H9 (cell line): ENCODE measurements around the gene MYO18B. TPM values are rescaled to one million over a fixed set of nuclear protein-coding genes. Genes with fewer than 3 reads are reported as not detected.

Experiments
- DNase-seq: peaks from one replicate; pipeline ENCODE4 v3.0.0-alpha.2; 2017
- H2AFZ ChIP-seq: one replicate; pipeline ENCODE4 v1.6.1; 2013; ENCODE audit warnings: mild to moderate bottlenecking, low read length, control low read depth, moderate library complexity
- H2AK5ac ChIP-seq: 2 replicates; pipeline ENCODE4 v1.6.1; 2013; ENCODE audit warnings: low read length, control low read depth, mixed read lengths; ENCODE audit not compliant: insufficient read length
- H2BK120ac ChIP-seq: one replicate; pipeline ENCODE4 v1.6.1; 2013; ENCODE audit warnings: low read depth, mild to moderate bottlenecking, low read length, control low read depth, inconsistent platforms; ENCODE audit not compliant: poor library complexity, severe bottlenecking
- H2BK12ac ChIP-seq: 2 replicates; pipeline ENCODE4 v1.6.1; 2013; ENCODE audit warnings: low read length, control low read depth, mixed read lengths, low read depth; ENCODE audit not compliant: insufficient read length
- H2BK15ac ChIP-seq: 2 replicates; pipeline ENCODE4 v1.6.1; 2013; ENCODE audit warnings: low read depth, low read length, control low read depth
- H2BK20ac ChIP-seq: one replicate; pipeline ENCODE4 v1.6.1; 2013; ENCODE audit warnings: low read depth, mild to moderate bottlenecking, low read length, control low read depth, inconsistent platforms; ENCODE audit not compliant: poor library complexity, severe bottlenecking
- H2BK5ac ChIP-seq: 2 replicates; pipeline ENCODE4 v1.6.1; 2013; ENCODE audit warnings: low read length, control low read depth, mixed read lengths; ENCODE audit not compliant: insufficient read length
- H3K14ac ChIP-seq: 2 replicates; pipeline ENCODE4 v1.6.1; 2013; ENCODE audit warnings: low read length, control low read depth; ENCODE audit not compliant: insufficient read depth
- H3K18ac ChIP-seq: 2 replicates; pipeline ENCODE4 v1.6.1; 2013; ENCODE audit warnings: low read depth, mild to moderate bottlenecking, mixed read lengths, low read length, control low read depth; ENCODE audit not compliant: insufficient read length
- H3K23ac ChIP-seq: 2 replicates; pipeline ENCODE4 v1.6.1; 2013; ENCODE audit warnings: low read length, control low read depth, mixed read lengths, low read depth; ENCODE audit not compliant: insufficient read length
- H3K23me2 ChIP-seq: 2 replicates; pipeline ENCODE4 v1.6.1; 2013; ENCODE audit warnings: low read depth, mild to moderate bottlenecking, mixed read lengths, low read length, control low read depth; ENCODE audit not compliant: insufficient read length, poor library complexity, severe bottlenecking
- H3K27ac ChIP-seq: 2 replicates; pipeline ENCODE4 v1.5.1; 2013; ENCODE audit warnings: low read length, control low read depth, mixed read lengths, low read depth; ENCODE audit not compliant: insufficient read length
- H3K27me3 ChIP-seq: 2 replicates; pipeline ENCODE4 v1.6.1; 2013; ENCODE audit warnings: low read length, control low read depth, inconsistent platforms; ENCODE audit not compliant: insufficient read depth
- H3K4ac ChIP-seq: 2 replicates; pipeline ENCODE4 v1.6.1; 2013; ENCODE audit warnings: low read depth, mild to moderate bottlenecking, control low read depth, inconsistent platforms, low read length, moderate library complexity
- H3K4me1 ChIP-seq: 2 replicates; pipeline ENCODE4 v1.6.1; 2013; ENCODE audit warnings: low read length, control low read depth, inconsistent platforms; ENCODE audit not compliant: insufficient read depth
- H3K4me2 ChIP-seq: 2 replicates; pipeline ENCODE4 v1.6.1; 2013; ENCODE audit warnings: low read length, control low read depth, mixed read lengths; ENCODE audit not compliant: insufficient read length, insufficient read depth
- H3K56ac ChIP-seq: 2 replicates; pipeline ENCODE4 v1.6.1; 2013; ENCODE audit warnings: low read depth, mild to moderate bottlenecking, mixed read lengths, low read length, control low read depth; ENCODE audit not compliant: insufficient read length
- H3K79me1 ChIP-seq: 2 replicates; pipeline ENCODE4 v1.6.1; 2013; ENCODE audit warnings: low read depth, mild to moderate bottlenecking, moderate library complexity, low read length, control low read depth, inconsistent platforms; ENCODE audit not compliant: insufficient read depth, poor library complexity, severe bottlenecking
- H3K79me2 ChIP-seq: 2 replicates; pipeline ENCODE4 v1.6.1; 2013; ENCODE audit warnings: low read length, control low read depth, inconsistent platforms; ENCODE audit not compliant: insufficient read depth
- H3K9ac ChIP-seq: 2 replicates; pipeline ENCODE4 v1.6.1; 2013; ENCODE audit warnings: low read length, control low read depth, mixed read lengths; ENCODE audit not compliant: insufficient read length; ENCODE audit errors: extremely low read depth
- H3K9me3 ChIP-seq: one replicate; pipeline ENCODE4 v1.6.1; 2013; ENCODE audit warnings: low read depth, low read length, inconsistent platforms; ENCODE audit not compliant: control insufficient read depth
- H3T11ph ChIP-seq: one replicate; pipeline ENCODE4 v1.6.1; 2013; ENCODE audit warnings: mild to moderate bottlenecking, low read length, control low read depth, inconsistent platforms
- H4K20me1 ChIP-seq: one replicate; pipeline ENCODE4 v1.6.1; 2013; ENCODE audit not compliant: control insufficient read depth, insufficient read length, insufficient read depth
- H4K5ac ChIP-seq: 2 replicates; pipeline ENCODE4 v1.6.1; 2013; ENCODE audit warnings: low read depth, mild to moderate bottlenecking, mixed read lengths, low read length, control low read depth; ENCODE audit not compliant: insufficient read length
- H4K8ac ChIP-seq: replicated peaks from 2 replicates; pipeline ENCODE4 v1.6.1; 2013; ENCODE audit warnings: low read length, control low read depth, mixed read lengths, low read depth; ENCODE audit not compliant: insufficient read length
- H4K91ac ChIP-seq: 2 replicates; pipeline ENCODE4 v1.6.1; 2013; ENCODE audit warnings: low read depth, mild to moderate bottlenecking, moderate library complexity, mixed read lengths, low read length, control low read depth; ENCODE audit not compliant: insufficient read length
- H3K27ac Mint-ChIP-seq, 3 experiments: 2 replicates in 2 of 3; 3 replicates in 1 of 3; pipeline ENCODE4 v1.8.0; 2020 to 2021; ENCODE audit warnings: mixed read lengths in 3 of 3, mild to moderate bottlenecking in 1 of 3, moderate library complexity in 1 of 3
- H3K27me3 Mint-ChIP-seq: 2 replicates; pipeline ENCODE4 v1.8.0; 2021; ENCODE audit warnings: low read depth, mild to moderate bottlenecking, moderate library complexity, mixed read lengths
- H3K36me3 Mint-ChIP-seq, 3 experiments: 2 replicates in 2 of 3; 3 replicates in 1 of 3; pipeline ENCODE4 v1.8.0; 2020 to 2021; ENCODE audit warnings: low read depth in 3 of 3, mixed read lengths in 3 of 3; ENCODE audit not compliant: insufficient read depth in 1 of 3
- H3K4me1 Mint-ChIP-seq, 2 experiments: 2 replicates each; pipeline ENCODE4 v1.8.0; 2020; ENCODE audit warnings: mixed read lengths in 2 of 2
- H3K4me3 Mint-ChIP-seq, 2 experiments: 2 replicates in 1 of 2; 3 replicates in 1 of 2; pipeline ENCODE4 v1.8.0; 2020 to 2021; ENCODE audit warnings: mild to moderate bottlenecking in 2 of 2, mixed read lengths in 2 of 2, moderate library complexity in 1 of 2
- H3K9me3 Mint-ChIP-seq, 2 experiments: 2 replicates in 1 of 2; 3 replicates in 1 of 2; pipeline ENCODE4 v1.8.0; 2020; ENCODE audit warnings: mild to moderate bottlenecking in 2 of 2, mixed read lengths in 2 of 2, moderate library complexity in 1 of 2
- CTCF ChIP-seq: fragments of 200-600 bp; sonication (generic); conservative IDR thresholded peaks from 3 replicates; pipeline ENCODE4 v1.8.0; 2021; ENCODE audit warnings: antibody characterized with exemption, mild to moderate bottlenecking
- WGBS: extraction: QIAGEN DNeasy Blood & Tissue Kit; methylation state at CpG from one replicate; pipeline ENCODE4 v1.1.7; 2013; ENCODE audit warnings: missing lambda C conversion rate, low lambda C conversion rate, mixed read lengths; ENCODE audit not compliant: insufficient read length; ENCODE audit errors: extremely low coverage; 5-methylcytosine and 5-hydroxymethylcytosine counted together
- total RNA-seq: library from RNA; stranded (reverse); gene quantifications from 2 replicates; pipeline ENCODE4 v1.2.1, GENCODE V29; 2021

The MYO18B gene
- total RNA-seq, 1 experiment from 2014 or later, result 0.46 TPM

GRCh38 chr22:26047920-26048319 is 305.9 kb downstream of the MYO18B start:
- Histone ChIP-seq H3K56ac (no peak overlapping the region), H3K79me2 (no peaks in the 10 kb centered on the region), H3K14ac (no peak overlapping the region), H3K27me3 (no peaks in the 10 kb centered on the region), H4K5ac (no peak overlapping the region), H3T11ph (no peak overlapping the region), H2BK120ac (no peak overlapping the region), H3K18ac (no peak overlapping the region), H3K23me2 (no peaks in the 10 kb centered on the region), H3K4me1 (no peaks in the 10 kb centered on the region), H2BK5ac (no peak overlapping the region), H3K4me2 (no peak overlapping the region), H2AK5ac (no peak overlapping the region), H2BK12ac (no peak overlapping the region), H3K23ac (no peak overlapping the region), H3K9ac (no peak overlapping the region), H4K91ac (no peak overlapping the region), H2BK20ac (no peak overlapping the region), H3K79me1 (no peaks in the 10 kb centered on the region), H3K27ac (no peak overlapping the region), H3K9me3 (no peaks in the 10 kb centered on the region), H3K4ac (no peak overlapping the region), H2AFZ (no peak overlapping the region), H4K8ac (no peak overlapping the region), H4K20me1 (no peaks in the 10 kb centered on the region), H2BK15ac (no peak overlapping the region)
- Mint-ChIP-seq H3K4me1 (peaks cover 5 to 15% of the 10 kb centered on the region in 2 experiments), H3K4me3 (no peak overlapping the region), H3K36me3 (no peaks in the 10 kb centered on the region), H3K27me3 (peaks cover 4% of the 10 kb centered on the region; the same call in 1 of the 2 replicates), H3K9me3 (no peaks in the 10 kb centered on the region; a peak in 1 of 5 replicates), H3K27ac (no peak overlapping the region)
- TF ChIP-seq CTCF, result no peak
- WGBS, result no CpG with 5 or more reads among the region's 8 CpGs
- no peak for DNase-seq
